K562 (cell line): ENCODE measurements around the gene JHY.

ENCODE experiments used
- EP300 ChIP-seq: IDR thresholded peaks from 2 replicates; pipeline ENCODE4 v1.6.1; 2012; ENCODE audit warnings: low read length, improper control_type of control experiment
- EZH2 ChIP-seq: IDR thresholded peaks from 2 replicates; pipeline ENCODE4 v1.6.1; 2012; ENCODE audit warnings: low read depth, mild to moderate bottlenecking, inconsistent platforms, low read length, borderline replicate concordance
- GABPA ChIP-seq: fragments of 200-800 bp; sonication (Bioruptor generic); conservative IDR thresholded peaks from 2 replicates; pipeline ENCODE4 v1.6.1; 2016; ENCODE audit warnings: low read depth, missing genetic modification characterization, missing compliant biosample characterization
- JUND ChIP-seq, 2 experiments: IDR thresholded peaks; 2 replicates in 1 of 2; 3 replicates in 1 of 2; pipeline ENCODE4 v1.6.1; 2011; ENCODE audit warnings: borderline replicate concordance in 2 of 2, low read depth in 2 of 2, low read length in 2 of 2, improper control_type of control experiment in 1 of 2, missing biosample characterization in 1 of 2, missing genetic modification characterization in 1 of 2, missing genetic modification reagents in 1 of 2
- POLR2AphosphoS5 ChIP-seq: IDR thresholded peaks from 2 replicates; pipeline ENCODE4 v1.6.1; 2011; ENCODE audit warnings: mild to moderate bottlenecking, low read depth, low read length, moderate library complexity; ENCODE audit not compliant: control insufficient read depth, insufficient read depth

- TF ChIP-seq EP300 (no peak), POLR2AphosphoS5 (no peak), EZH2 (no peak), JUND (IDR thresholded peaks at IDR 0.05; ENCODE audit: borderline replicate concordance, low read depth, low read length) (no peak), JUND (tag; IDR thresholded peaks at IDR 0.05; ENCODE audit: borderline replicate concordance, low read depth, low read length) (no peak), GABPA (tag) (no peak)
These were observed 34.4 kb upstream of the JHY start for GRCh38 chr11:122848186-122848585.
